ENCODE data around the gene CCDC167. TPM values are rescaled to one million over a fixed set of nuclear protein-coding genes. Genes with fewer than 3 reads are reported as not detected.
A peak's percentile ranks its signal among the peaks of the same experiment; 100 is the strongest.
"Not testable (repeated sequence)": the region's sequence is repeated elsewhere in the genome, so short reads cannot be mapped to it uniquely, and the experiment has no call there.

The CCDC167 gene
- total and polyA plus RNA-seq, 7 donors, result 13.8 to 54.0 (median 24.8) TPM

- Histone ChIP-seq H3K9me3 (no peaks in the 10 kb centered on the region), H3K27ac (no peak overlapping the region), H3K36me3 (no peaks in the 10 kb centered on the region), H3K4me3 (no peak overlapping the region), H3K27me3 (no peaks in the 10 kb centered on the region), H3K4me1 (peaks cover 0 to 10% (median 5%) of the 10 kb centered on the region in 4 donors)
- TF ChIP-seq POLR2A (IDR thresholded peaks at IDR 0.05) (no peak), POLR2AphosphoS5 (IDR thresholded peaks at IDR 0.05) (no peak), EP300 (IDR thresholded peaks at IDR 0.05) (no peak), CTCF (IDR thresholded peaks at IDR 0.05) (no peak)
- no peak for DNase-seq
- 56 to 73% methylated on average over 10 of the region's 10 CpGs for WGBS, 2 donors
- intact Hi-C loops (cut with DNase I), result no loop called here
Measured at GRCh38 chr6:37501632-37502491, 2.2 kb upstream of the CCDC167 start.

GRCh38 chr6:37500904-37501303 lies 1.2 kb upstream of the CCDC167 start:
- 96 to 97% methylated on average over 6 of the region's 6 CpGs for WGBS, 2 donors
- H3K36me3 ChIP-seq, result not testable (repeated sequence)

GRCh38 chr6:37500294-37500608 lies 558 bp upstream of the CCDC167 start:
- Histone ChIP-seq H3K4me3 (peak overlapping the region; percentile 50 to 75 (median 62)), H3K36me3 (no peaks in the 10 kb centered on the region), H3K4me1 (peaks cover 0 to 10% (median 5%) of the 10 kb centered on the region in 4 donors), H3K9me3 (no peaks in the 10 kb centered on the region), H3K27ac (no peak overlapping the region), H3K27me3 (no peaks in the 10 kb centered on the region)
- 70 to 73% methylated on average over 4 of the region's 4 CpGs for WGBS, 2 donors
- intact Hi-C loops (cut with DNase I), result no loop called here
- DNase-seq, result no peak
- TF ChIP-seq CTCF (IDR thresholded peaks at IDR 0.05) (no peak), POLR2AphosphoS5 (IDR thresholded peaks at IDR 0.05) (no peak), POLR2A (IDR thresholded peaks at IDR 0.05) (no peak)

More at GRCh38 chr6:37500904-37501303, 1.2 kb upstream of the CCDC167 start:
- H3K4me1 ChIP-seq, result peaks cover 0 to 10% (median 5%) of the 10 kb centered on the region in 4 donors
- DNase-seq; H3K4me3 ChIP-seq; H3K27ac ChIP-seq; intact Hi-C loops (cut with DNase I); H3K9me3 ChIP-seq; H3K27me3 ChIP-seq: not testable (repeated sequence)

- Histone ChIP-seq H3K27ac (no peak overlapping the region), H3K4me1 (peaks cover 0 to 17% (median 7%) of the 10 kb centered on the region in 4 donors), H3K9me3 (no peaks in the 10 kb centered on the region), H3K36me3 (no peaks in the 10 kb centered on the region), H3K27me3 (no peaks in the 10 kb centered on the region), H3K4me3 (no peak overlapping the region)
- WGBS, 2 donors, result 92 to 94% methylated on average over 13 of the region's 13 CpGs
- TF ChIP-seq POLR2A (IDR thresholded peaks at IDR 0.05), result no peak
- no peak for TF ChIP-seq CTCF (IDR thresholded peaks at IDR 0.05)
- TF ChIP-seq POLR2AphosphoS5 (IDR thresholded peaks at IDR 0.05), result no peak
- DNase-seq, result no peak
- intact Hi-C loops (cut with DNase I), result no loop called here
Measured at GRCh38 chr6:37496951-37497885, 2.5 kb downstream of the CCDC167 start.

Data from sigmoid colon (tissue), 7 donors.